Measurements from ENCODE around the gene NUDT22. TPM values are rescaled to one million over a fixed set of nuclear protein-coding genes. Genes with fewer than 3 reads are reported as not detected.

The NUDT22 gene
- total RNA-seq, 3 donors from 2014 or later, result 34.2 to 58.0 (median 36.7) TPM

DNA sequence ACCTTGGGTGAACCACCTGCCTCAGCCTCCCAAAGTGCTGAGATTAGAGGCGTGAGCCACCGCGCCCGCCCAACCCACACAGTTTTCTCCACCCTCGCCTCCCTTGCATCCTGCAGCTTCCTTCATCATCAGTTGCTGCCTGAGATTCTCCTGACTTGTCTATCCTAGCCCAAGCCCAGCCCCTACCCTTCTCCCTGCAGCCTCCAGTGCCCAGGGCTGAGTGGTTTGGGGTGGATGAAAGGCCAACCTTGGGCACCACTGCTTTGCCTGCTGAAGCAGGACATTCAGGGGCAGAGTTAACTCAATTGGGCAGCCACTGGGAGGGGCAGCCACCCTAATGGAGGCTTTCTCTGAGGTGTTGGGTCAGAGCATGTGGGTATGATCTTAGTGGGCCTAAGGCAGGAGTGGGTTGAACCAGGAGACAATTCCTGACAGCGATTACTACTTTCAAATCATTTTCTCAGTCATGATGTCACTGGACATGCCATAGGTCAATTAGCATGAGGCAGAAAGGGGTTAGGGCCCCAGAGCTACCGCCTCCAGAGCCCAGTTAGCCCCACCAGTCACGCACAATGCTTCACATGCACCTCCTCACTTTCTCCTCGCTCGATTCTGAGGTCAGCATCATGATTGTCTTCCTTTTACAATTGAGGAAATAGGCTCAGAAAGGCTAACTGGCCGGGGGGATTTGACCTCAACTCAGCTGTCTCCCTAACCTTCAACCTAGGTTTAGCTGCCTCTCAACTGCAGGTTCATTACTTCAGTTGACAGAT, 13.8 kb downstream of the NUDT22 start:
- TF ChIP-seq, protein P1, sequence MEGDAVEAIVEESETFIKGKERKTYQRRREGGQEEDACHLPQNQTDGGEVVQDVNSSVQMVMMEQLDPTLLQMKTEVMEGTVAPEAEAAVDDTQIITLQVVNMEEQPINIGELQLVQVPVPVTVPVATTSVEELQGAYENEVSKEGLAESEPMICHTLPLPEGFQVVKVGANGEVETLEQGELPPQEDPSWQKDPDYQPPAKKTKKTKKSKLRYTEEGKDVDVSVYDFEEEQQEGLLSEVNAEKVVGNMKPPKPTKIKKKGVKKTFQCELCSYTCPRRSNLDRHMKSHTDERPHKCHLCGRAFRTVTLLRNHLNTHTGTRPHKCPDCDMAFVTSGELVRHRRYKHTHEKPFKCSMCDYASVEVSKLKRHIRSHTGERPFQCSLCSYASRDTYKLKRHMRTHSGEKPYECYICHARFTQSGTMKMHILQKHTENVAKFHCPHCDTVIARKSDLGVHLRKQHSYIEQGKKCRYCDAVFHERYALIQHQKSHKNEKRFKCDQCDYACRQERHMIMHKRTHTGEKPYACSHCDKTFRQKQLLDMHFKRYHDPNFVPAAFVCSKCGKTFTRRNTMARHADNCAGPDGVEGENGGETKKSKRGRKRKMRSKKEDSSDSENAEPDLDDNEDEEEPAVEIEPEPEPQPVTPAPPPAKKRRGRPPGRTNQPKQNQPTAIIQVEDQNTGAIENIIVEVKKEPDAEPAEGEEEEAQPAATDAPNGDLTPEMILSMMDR (IDR thresholded peaks at IDR 0.05), result no peak
- TF ChIP-seq POLR2A (IDR thresholded peaks at IDR 0.05) (no peak), POLR2AphosphoS5 (IDR thresholded peaks at IDR 0.05) (no peak)
- Histone ChIP-seq H3K9me3 (no peaks in the 10 kb centered on the region), H3K36me3 (no peaks in the 10 kb centered on the region), H3K27ac (peak overlapping the region; percentile 100), H3K27me3 (no peaks in the 10 kb centered on the region), H3K4me1 (peaks cover 4 to 13% of the 10 kb centered on the region in 2 donors), H3K4me3 (peak overlapping the region; percentile 83 to 92 (median 87))
- intact Hi-C loops (cut with DNase I; ENCODE audit: low total_unique reads), result no loop called here
- no peak for DNase-seq (ENCODE audit: low spot score in 2 of 2)

DNA sequence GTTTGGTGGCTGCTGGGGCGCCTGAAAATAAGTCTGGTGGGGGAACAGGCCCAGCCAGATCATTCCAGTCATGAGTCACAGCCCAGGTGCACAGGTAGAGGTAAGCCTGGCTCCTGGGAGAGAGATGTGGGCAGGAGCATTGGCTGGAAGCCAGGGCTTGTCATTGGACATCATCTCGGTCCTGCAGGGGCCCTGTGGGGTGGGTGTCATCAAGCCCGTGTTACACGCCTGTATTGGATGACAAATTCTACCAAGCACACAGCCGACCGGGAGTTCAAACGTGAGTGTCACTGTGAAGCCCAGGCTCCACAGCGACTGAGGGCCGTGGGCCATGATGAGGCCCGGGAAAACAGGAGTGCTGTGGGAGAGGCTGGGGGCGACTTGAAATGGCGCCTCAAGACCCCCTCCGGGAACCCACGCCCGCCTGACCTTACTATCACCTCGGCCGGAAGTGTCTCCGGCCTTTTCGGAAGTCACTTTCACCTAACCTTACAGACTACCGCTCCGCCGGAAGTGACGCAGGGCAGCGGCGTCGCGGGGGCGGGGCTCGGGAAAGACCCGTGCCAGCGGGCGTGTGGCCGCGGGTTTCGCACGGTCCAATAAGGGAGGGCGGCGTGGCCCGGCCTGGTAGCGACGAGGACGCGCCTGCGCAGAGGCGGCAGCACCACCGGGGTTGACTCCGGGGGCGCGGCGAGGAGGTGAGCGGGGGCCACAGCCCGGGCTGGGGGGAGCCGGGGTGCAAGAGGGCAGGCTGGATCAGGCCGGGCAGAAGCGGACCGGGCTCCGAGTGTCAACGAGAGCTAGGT, 14.6 kb downstream of the NUDT22 start, which contains the start of gene FKBP2:
FKBP2 (plus strand) TSS at position 661 of the 806 bp plus-strand sequence. CDS start 1,293 bp downstream, outside the sequence.
- Histone ChIP-seq H3K4me1 (peaks cover 4 to 13% of the 10 kb centered on the region in 2 donors), H3K9me3 (no peaks in the 10 kb centered on the region), H3K36me3 (no peaks in the 10 kb centered on the region), H3K27me3 (no peaks in the 10 kb centered on the region), H3K27ac (peak within 1 kb of the TSS; percentile 100), H3K4me3 (peak within 1 kb of the TSS; percentile 83 to 92 (median 87))
- intact Hi-C loops (cut with DNase I; ENCODE audit: low total_unique reads), result no loop called here
- peak; percentile 96 to 98 for DNase-seq (ENCODE audit: low spot score in 2 of 2)
- TF ChIP-seq POLR2AphosphoS5 (IDR thresholded peaks at IDR 0.05) (peak; percentile 85 to 98 (median 95)), POLR2A (IDR thresholded peaks at IDR 0.05) (peak; percentile 81)
- TF ChIP-seq, protein P1 (IDR thresholded peaks at IDR 0.05), result no peak

DNA sequence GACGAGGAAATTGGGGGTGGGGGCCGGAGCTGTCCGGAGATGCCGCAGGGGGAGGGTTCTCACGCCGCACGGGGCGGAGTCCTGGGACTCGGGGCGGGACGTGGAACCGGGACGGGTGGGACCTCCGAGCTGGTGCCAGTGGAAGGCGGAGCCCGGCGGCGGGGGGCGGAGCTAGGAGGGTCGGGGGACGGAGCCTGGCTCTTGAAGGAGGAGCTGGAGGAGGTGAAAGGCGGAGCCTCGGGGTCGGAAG, 15.1 kb downstream of the NUDT22 start:
- Histone ChIP-seq H3K36me3 (no peaks in the 10 kb centered on the region), H3K9me3 (no peaks in the 10 kb centered on the region), H3K4me1 (peaks cover 4 to 12% of the 10 kb centered on the region in 2 donors), H3K4me3 (peak overlapping the region; percentile 83 to 92 (median 87)), H3K27ac (peak overlapping the region; percentile 100), H3K27me3 (no peaks in the 10 kb centered on the region)
- TF ChIP-seq POLR2AphosphoS5 (IDR thresholded peaks at IDR 0.05) (no peak), POLR2A (IDR thresholded peaks at IDR 0.05) (no peak)
- TF ChIP-seq, protein P1 (IDR thresholded peaks at IDR 0.05), result no peak
- peak in 1 of 2 donors; percentile 99 for DNase-seq (ENCODE audit: low spot score in 2 of 2)
- intact Hi-C loops (cut with DNase I; ENCODE audit: low total_unique reads), result no loop called here

DNA sequence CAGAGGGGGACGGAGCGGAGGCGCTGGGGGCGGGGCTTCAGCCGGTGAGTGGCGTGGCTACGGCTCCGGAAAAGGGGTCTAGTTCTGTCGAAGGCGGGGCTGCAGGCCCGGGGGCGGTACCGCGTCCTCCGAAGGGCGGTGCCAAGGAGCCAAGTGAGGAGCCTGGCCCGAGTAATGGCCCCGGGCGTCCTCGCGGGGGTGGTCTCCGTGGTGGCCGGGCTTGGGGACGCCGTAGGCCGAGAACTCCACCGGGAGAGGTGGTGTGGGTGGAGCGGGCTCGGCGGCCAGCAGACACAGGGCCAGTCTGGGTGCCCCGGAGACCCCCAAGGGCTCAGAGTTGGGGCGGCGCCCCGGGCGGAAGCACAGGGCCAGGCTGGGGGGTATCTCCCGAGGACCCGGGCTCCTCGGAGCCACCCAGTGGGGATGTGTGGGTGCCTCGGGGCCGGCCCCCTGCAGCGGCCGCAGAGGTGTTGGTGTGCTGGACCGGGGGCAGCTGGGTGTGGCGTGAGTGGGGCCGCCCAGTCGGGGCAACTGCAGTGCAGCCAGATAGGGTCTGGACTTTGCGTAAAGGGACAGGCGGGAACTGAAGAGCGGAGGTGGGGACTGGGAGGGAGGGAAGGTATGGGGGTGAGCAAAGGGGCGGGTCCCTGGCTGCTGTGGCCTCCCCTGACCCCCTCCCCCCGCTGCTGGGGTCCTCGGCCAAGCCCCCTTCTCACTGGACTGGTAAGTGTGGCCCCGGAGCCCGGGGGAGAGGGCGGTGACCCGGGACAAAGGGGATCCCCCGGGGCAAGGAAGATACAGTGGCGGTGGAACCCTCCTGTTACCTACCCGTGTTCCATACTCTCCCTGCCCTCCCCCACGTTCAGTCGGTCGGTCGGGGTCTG, 15.7 kb downstream of the NUDT22 start:
- no peaks in the 10 kb centered on the region for H3K9me3 ChIP-seq
- peaks cover 4 to 12% of the 10 kb centered on the region in 2 donors for H3K4me1 ChIP-seq
- peak; percentile 61 to 100 for DNase-seq (ENCODE audit: low spot score in 2 of 2)
- peak overlapping the region; percentile 83 to 92 (median 87) for H3K4me3 ChIP-seq
- no peaks in the 10 kb centered on the region for H3K27me3 ChIP-seq
- H3K36me3 ChIP-seq, result no peaks in the 10 kb centered on the region
- H3K27ac ChIP-seq, result peak overlapping the region; percentile 100
- TF ChIP-seq POLR2A (IDR thresholded peaks at IDR 0.05) (no peak), POLR2AphosphoS5 (IDR thresholded peaks at IDR 0.05) (peak in 2 of 3 donors; percentile 28 to 52)
- TF ChIP-seq, protein P1 (IDR thresholded peaks at IDR 0.05), result peak in 1 of 3 donors; percentile 8
- intact Hi-C loops (cut with DNase I; ENCODE audit: low total_unique reads), result no loop called here
